GM19468 (cell line): Measurements from ENCODE around the gene EMID1.
"Not testable (repeated sequence)": the region's sequence is repeated elsewhere in the genome, so short reads cannot be mapped to it uniquely, and the experiment has no call there.

ENCODE experiments used
- ATAC-seq: cut with Tn5 transposase; IDR thresholded peaks from one replicate; pipeline ENCODE4 v1.9.1; 2021; ENCODE audit warnings: mild to moderate bottlenecking, moderate library complexity, moderate number of reproducible peaks; ENCODE audit not compliant: unreplicated experiment; ENCODE audit errors: extremely low read depth

Gene EMID1

GRCh38 chr22:29208502-29208862 is 2.8 kb downstream of the EMID1 start:
- ATAC-seq, result no peak

- ATAC-seq, result no peak
Measured at GRCh38 chr22:29208879-29209623, 3.4 kb downstream of the EMID1 start.

- ATAC-seq, result no peak
Measured at GRCh38 chr22:29209624-29209929, 3.9 kb downstream of the EMID1 start.

GRCh38 chr22:29211066-29211465 is 5.4 kb downstream of the EMID1 start:
- ATAC-seq, result no peak

- no peak for ATAC-seq
Measured at GRCh38 chr22:29211466-29211865, 5.8 kb downstream of the EMID1 start.

GRCh38 chr22:29212743-29213142 is 7.0 kb downstream of the EMID1 start:
- ATAC-seq, result no peak

GRCh38 chr22:29213493-29213892 is 7.8 kb downstream of the EMID1 start:
- no peak for ATAC-seq

- no peak for ATAC-seq
Measured at GRCh38 chr22:29214232-29214631, 8.5 kb downstream of the EMID1 start.

GRCh38 chr22:29215012-29215860 is 9.5 kb downstream of the EMID1 start:
- no peak for ATAC-seq

- ATAC-seq, result no peak
Measured at GRCh38 chr22:29216011-29216872, 10.5 kb downstream of the EMID1 start.

- ATAC-seq, result no peak
Measured at GRCh38 chr22:29216873-29217666, 11.4 kb downstream of the EMID1 start.

GRCh38 chr22:29217827-29218757 is 12.4 kb downstream of the EMID1 start:
- ATAC-seq, result no peak

GRCh38 chr22:29218758-29219408 is 13.2 kb downstream of the EMID1 start:
- ATAC-seq, result no peak

- not testable (repeated sequence) for ATAC-seq
Measured at GRCh38 chr22:29219409-29219782, 13.7 kb downstream of the EMID1 start.

GRCh38 chr22:29219881-29220670 is 14.4 kb downstream of the EMID1 start:
- ATAC-seq, result no peak

GRCh38 chr22:29224121-29224858 is 18.6 kb downstream of the EMID1 start:
- no peak for ATAC-seq

- no peak for ATAC-seq
Measured at GRCh38 chr22:29224859-29225410, 19.2 kb downstream of the EMID1 start.
